SK-N-SH (cell line): Measurements from ENCODE around the gene RAB10. TPM values are rescaled to one million over a fixed set of nuclear protein-coding genes. Genes with fewer than 3 reads are reported as not detected.

Source experiments
- CTCF ChIA-PET: fragments of 300-600, 350-600 bp; formaldehyde crosslinking; extraction: SDS; loops from one replicate; lab custom pipeline; 2021; lab: Yijun Ruan, JAX
- POLR2A ChIA-PET: fragments of 350-600 bp; sonication (Branson Sonifier 250); formaldehyde crosslinking; extraction: SDS; loops from one replicate; lab custom pipeline; 2020; ENCODE audit warnings: antibody characterized with exemption, inconsistent platforms; lab: Yijun Ruan, JAX
- DNase-seq: peaks from one replicate; pipeline ENCODE4 v3.0.0; 2012
- H2AFZ ChIP-seq: fragments of 200-600 bp; sonication (generic); 2 replicates; pipeline ENCODE4 v1.8.1; 2016; ENCODE audit warnings: antibody characterized with exemption, mild to moderate bottlenecking, low read depth
- H3F3A ChIP-seq: fragments of 200-600 bp; sonication (generic); replicated peaks from 2 replicates; pipeline ENCODE3; 2016; ENCODE audit warnings: antibody characterized with exemption, mild to moderate bottlenecking; ENCODE audit not compliant: insufficient read depth
- H3K27ac ChIP-seq, 2 experiments: fragments of 200-500 bp in 1 of 2; fragments of 200-600 bp in 1 of 2; sonication (Bioruptor generic) in 1 of 2; sonication (generic), shearing (Covaris generic) in 1 of 2; 2 replicates each; pipeline versions ENCODE4 v1.5.1 to v1.6.1; 2014 to 2016; ENCODE audit warnings: low read depth in 2 of 2, inconsistent platforms in 1 of 2, low read length in 1 of 2, mild to moderate bottlenecking in 1 of 2, mixed read lengths in 1 of 2
- H3K27me3 ChIP-seq: fragments of 200-600 bp; sonication (generic), shearing (Covaris generic); 2 replicates; pipeline ENCODE4 v1.6.1; 2016; ENCODE audit warnings: mixed run types; ENCODE audit not compliant: insufficient read depth
- H3K36me3 ChIP-seq, 2 experiments: fragments of 200-500 bp in 1 of 2; fragments of 200-600 bp in 1 of 2; sonication (Bioruptor generic) in 1 of 2; sonication (generic) in 1 of 2; replicated peaks in 1 of 2; 2 replicates each; pipeline versions ENCODE3 to v1.5.1; 2014 to 2016; ENCODE audit warnings: low read length in 1 of 2, mild to moderate bottlenecking in 1 of 2; ENCODE audit not compliant: insufficient read depth in 2 of 2, control insufficient read depth in 1 of 2
- H3K4me1 ChIP-seq, 2 experiments: fragments of 200-500 bp in 1 of 2; fragments of 200-600 bp in 1 of 2; sonication (Bioruptor generic) in 1 of 2; sonication (generic), shearing (Covaris generic) in 1 of 2; 2 replicates each; pipeline versions ENCODE4 v1.5.1 to v1.6.1; 2014 to 2016; ENCODE audit warnings: low read depth in 1 of 2, low read length in 1 of 2, mixed run types in 1 of 2; ENCODE audit not compliant: insufficient read depth in 2 of 2, control insufficient read depth in 1 of 2
- H3K4me2 ChIP-seq: fragments of 200-600 bp; sonication (generic), shearing (Covaris generic); 2 replicates; pipeline ENCODE4 v1.6.1; 2017; ENCODE audit warnings: mixed run types
- H3K4me3 ChIP-seq, 2 experiments: fragments of 200-500 bp in 1 of 2; fragments of 200-600 bp in 1 of 2; sonication (Bioruptor generic) in 1 of 2; sonication (generic), shearing (Covaris generic) in 1 of 2; 2 replicates each; pipeline versions ENCODE4 v1.5.1 to v1.8.1; 2014 to 2016; ENCODE audit warnings: low read depth in 2 of 2, inconsistent platforms in 1 of 2, low read length in 1 of 2, mild to moderate bottlenecking in 1 of 2, mixed read lengths in 1 of 2, moderate library complexity in 1 of 2
- H3K79me2 ChIP-seq: fragments of 200-600 bp; sonication (generic); 2 replicates; pipeline ENCODE4 v1.8.1; 2017; ENCODE audit warnings: mild to moderate bottlenecking; ENCODE audit not compliant: insufficient read depth
- H3K9ac ChIP-seq: fragments of 200-600 bp; sonication (generic); 2 replicates; pipeline ENCODE4 v1.6.1; 2017; ENCODE audit warnings: mixed run types
- H3K9me2 ChIP-seq: fragments of 200-600 bp; sonication (generic); 2 replicates; pipeline ENCODE4 v1.6.1; 2017; ENCODE audit warnings: mixed run types
- H3K9me3 ChIP-seq: fragments of 200-600 bp; sonication (generic); 2 replicates; pipeline ENCODE4 v1.6.1; 2017; ENCODE audit warnings: mixed run types, mild to moderate bottlenecking, moderate library complexity
- H4K20me1 ChIP-seq: fragments of 200-600 bp; sonication (generic); 2 replicates; pipeline ENCODE4 v1.6.1; 2017; ENCODE audit warnings: mild to moderate bottlenecking, mixed run types; ENCODE audit not compliant: insufficient read depth
- CHD2 ChIP-seq: fragments of 150-350 bp; IDR thresholded peaks from 2 replicates; pipeline ENCODE4 v1.6.1; 2018; ENCODE audit warnings: low read length; ENCODE audit not compliant: partially characterized antibody
- ELF1 ChIP-seq: IDR thresholded peaks from 2 replicates; pipeline ENCODE4 v1.4.0; 2012
- FOSL2 ChIP-seq: IDR thresholded peaks from 2 replicates; pipeline ENCODE4 v1.4.0; 2012; ENCODE audit warnings: low read depth, mild to moderate bottlenecking, moderate library complexity, borderline replicate concordance
- FOXJ3 ChIP-seq: sonication (generic); formaldehyde crosslinking; IDR thresholded peaks from 2 replicates; pipeline ENCODE4 v1.5.1; 2020; ENCODE audit warnings: mild to moderate bottlenecking, missing genetic modification reagents
- FOXM1 ChIP-seq: IDR thresholded peaks from 2 replicates; pipeline ENCODE4 v1.4.0; 2012; ENCODE audit warnings: low read depth, mild to moderate bottlenecking
- GABPA ChIP-seq: IDR thresholded peaks from 2 replicates; pipeline ENCODE4 v1.4.0; 2012; ENCODE audit warnings: low read depth, mild to moderate bottlenecking
- MXI1 ChIP-seq: IDR thresholded peaks from 2 replicates; pipeline ENCODE4 v1.6.1; 2012; ENCODE audit warnings: mild to moderate bottlenecking, low read depth, low read length, improper control_type of control experiment
- NFIC ChIP-seq: IDR thresholded peaks from 2 replicates; pipeline ENCODE4 v1.4.0; 2012; ENCODE audit warnings: borderline replicate concordance
- NRF1 ChIP-seq: IDR thresholded peaks from 2 replicates; pipeline ENCODE4 v1.6.1; 2012; ENCODE audit warnings: low read depth, mild to moderate bottlenecking, low read length
- POLR2AphosphoS5 ChIP-seq: IDR thresholded peaks from 2 replicates; pipeline ENCODE4 v1.6.1; 2012; ENCODE audit warnings: low read depth, low read length
- RAD21 ChIP-seq: IDR thresholded peaks from 2 replicates; pipeline ENCODE4 v1.6.1; 2012; ENCODE audit warnings: mild to moderate bottlenecking, low read length
- RFX5 ChIP-seq: IDR thresholded peaks from 2 replicates; pipeline ENCODE4 v1.6.1; 2012; ENCODE audit warnings: mild to moderate bottlenecking, improper control_type of control experiment, low read length
- SIN3A ChIP-seq: IDR thresholded peaks from 2 replicates; pipeline ENCODE4 v1.6.1; 2012; ENCODE audit warnings: low read depth, mild to moderate bottlenecking, low read length, moderate library complexity, borderline replicate concordance
- TCF12 ChIP-seq: IDR thresholded peaks from 2 replicates; pipeline ENCODE4 v1.4.0; 2012
- TEAD4 ChIP-seq: IDR thresholded peaks from 2 replicates; pipeline ENCODE4 v1.4.0; 2012; ENCODE audit warnings: mild to moderate bottlenecking, borderline replicate concordance; ENCODE audit not compliant: insufficient read depth
- WGBS: methylation state at CpG from one replicate; pipeline ENCODE4 v1.1.6; 2017; ENCODE audit warnings: low lambda C conversion rate; 5-methylcytosine and 5-hydroxymethylcytosine counted together
- polyA plus RNA-seq, 3 experiments: library from polyadenylated mRNA; depleted of rRNA; stranded (reverse); fragments of >200 nt; gene quantifications; 2 replicates each; pipeline ENCODE4 v1.2.3, GENCODE V29; 2012
- TF ChIP-seq, protein P1 (sequence below): fragments of 150-350 bp; IDR thresholded peaks from 2 replicates; pipeline ENCODE4 v1.6.1; 2016; ENCODE audit warnings: mild to moderate bottlenecking, low read depth, low read length
- TF ChIP-seq, protein P2 (sequence below): fragments of 150-350 bp; IDR thresholded peaks from 2 replicates; pipeline ENCODE4 v1.6.1; 2017; ENCODE audit warnings: antibody characterized with exemption, low read length, low read depth, borderline replicate concordance

RAB10 gene
- polyA plus RNA-seq, 1 of the 3 experiments (the other 2 are of a cell fraction), result 47.5 TPM

DNA sequence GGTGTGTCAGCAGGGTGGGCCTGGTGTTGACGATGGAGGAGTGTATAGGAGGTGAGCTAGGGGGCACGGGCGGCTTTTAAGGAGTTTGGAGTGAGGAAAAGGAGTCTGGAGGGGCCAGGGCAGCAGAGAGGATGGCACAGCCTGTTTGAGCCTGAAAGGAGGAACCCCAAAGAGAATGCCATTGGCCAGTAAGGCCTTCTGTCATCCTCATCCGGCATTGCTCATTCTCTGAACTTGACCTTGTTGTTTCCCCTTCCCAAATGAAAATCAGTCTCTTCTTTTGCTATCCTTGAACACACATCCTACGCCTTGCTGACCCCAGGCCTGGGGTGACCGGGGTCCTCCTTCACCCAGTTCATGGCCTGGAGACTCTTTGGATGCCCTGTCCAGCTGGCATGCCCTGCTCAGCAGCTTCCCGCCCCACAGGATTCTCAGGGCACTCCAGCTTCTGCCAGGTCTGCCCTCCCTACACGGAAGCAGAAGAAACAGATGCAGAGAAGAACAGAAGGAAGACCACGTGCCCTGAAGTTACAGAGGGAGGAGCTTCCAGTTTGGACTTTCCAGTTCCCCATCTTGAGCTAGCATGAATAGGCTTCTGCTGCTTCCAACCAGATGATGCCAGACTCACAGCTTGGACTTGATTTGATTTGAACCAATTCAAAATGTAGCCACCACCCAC, 31.1 kb upstream of the RAB10 start:
- WGBS, result 93% methylated on average over 8 of the region's 9 CpGs
- no peaks in the 10 kb centered on the region for H3K36me3 ChIP-seq
- no peaks in the 10 kb centered on the region for H3K9me2 ChIP-seq
- no peak overlapping the region for H2AFZ ChIP-seq
- H3K4me1 ChIP-seq, result peaks cover 6 to 17% of the 10 kb centered on the region in 2 experiments; a peak in 3 of 4 replicates
- H3K4me2 ChIP-seq, result no peak overlapping the region
- H3K9ac ChIP-seq, result no peak overlapping the region
- H3K27me3 ChIP-seq, result no peaks in the 10 kb centered on the region
- ChIA-PET POLR2A (no interaction called here), CTCF (interaction anchor here (0.9 to 1.5 kb wide), 6 partner anchors 8 to 143 kb away, joined by 3 to 5 read pairs (median 4); no protein-coding TSS in a partner anchor)
- peaks cover 18% of the 10 kb centered on the region for H3F3A ChIP-seq
- H4K20me1 ChIP-seq, result no peaks in the 10 kb centered on the region
- H3K79me2 ChIP-seq, result no peaks in the 10 kb centered on the region
- TF ChIP-seq TCF12 (no peak), FOXJ3 (CRISPR knock-in tag) (no peak), FOXM1 (no peak), FOSL2 (no peak), NFIC (no peak), RFX5 (no peak), GABPA (no peak), ELF1 (no peak), MXI1 (no peak)
- TF ChIP-seq, protein P1, sequence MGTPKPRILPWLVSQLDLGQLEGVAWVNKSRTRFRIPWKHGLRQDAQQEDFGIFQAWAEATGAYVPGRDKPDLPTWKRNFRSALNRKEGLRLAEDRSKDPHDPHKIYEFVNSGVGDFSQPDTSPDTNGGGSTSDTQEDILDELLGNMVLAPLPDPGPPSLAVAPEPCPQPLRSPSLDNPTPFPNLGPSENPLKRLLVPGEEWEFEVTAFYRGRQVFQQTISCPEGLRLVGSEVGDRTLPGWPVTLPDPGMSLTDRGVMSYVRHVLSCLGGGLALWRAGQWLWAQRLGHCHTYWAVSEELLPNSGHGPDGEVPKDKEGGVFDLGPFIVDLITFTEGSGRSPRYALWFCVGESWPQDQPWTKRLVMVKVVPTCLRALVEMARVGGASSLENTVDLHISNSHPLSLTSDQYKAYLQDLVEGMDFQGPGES, result no peak
- H3K27ac ChIP-seq, result no peak overlapping the region
- no peaks in the 10 kb centered on the region for H3K9me3 ChIP-seq
- DNase-seq, result no peak
- H3K4me3 ChIP-seq, result no peak overlapping the region

DNA sequence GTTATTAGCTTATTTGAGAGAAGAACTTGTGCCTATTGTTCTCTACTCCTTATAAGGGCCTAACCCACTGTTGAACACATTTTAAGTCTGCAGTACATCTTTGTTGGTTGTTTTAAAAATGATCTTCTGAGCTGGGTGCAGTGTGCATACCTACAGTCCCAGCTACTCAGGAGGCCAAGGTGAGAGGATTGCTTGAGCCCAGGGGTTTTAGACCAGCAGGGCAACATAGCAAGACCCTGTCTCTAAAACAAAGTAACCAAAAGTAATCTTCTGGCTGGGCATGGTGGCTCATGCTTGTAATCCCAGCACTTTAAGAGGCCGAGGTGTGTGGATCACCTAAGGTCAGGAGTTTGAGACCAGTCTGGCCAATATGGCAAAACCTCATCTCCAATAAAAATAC, 25.8 kb upstream of the RAB10 start:
- Histone ChIP-seq H3K79me2 (no peaks in the 10 kb centered on the region), H3K4me3 (no peak overlapping the region), H3K9me3 (no peaks in the 10 kb centered on the region), H3K9me2 (no peaks in the 10 kb centered on the region), H4K20me1 (no peaks in the 10 kb centered on the region), H3K4me2 (no peak overlapping the region), H3K4me1 (peaks cover 0 to 11% of the 10 kb centered on the region in 2 experiments; a peak in 2 of 4 replicates), H3K27ac (no peak overlapping the region), H2AFZ (no peak overlapping the region), H3F3A (peaks cover 8% of the 10 kb centered on the region), H3K27me3 (no peaks in the 10 kb centered on the region), H3K9ac (no peak overlapping the region), H3K36me3 (no peaks in the 10 kb centered on the region)
- no peak for TF ChIP-seq POLR2AphosphoS5
- TF ChIP-seq, protein P1, result no peak
- no peak for TF ChIP-seq SIN3A
- TF ChIP-seq TEAD4, result no peak
- no peak for TF ChIP-seq MXI1
- no peak for TF ChIP-seq ELF1
- TF ChIP-seq RAD21, result no peak
- TF ChIP-seq, protein P2, sequence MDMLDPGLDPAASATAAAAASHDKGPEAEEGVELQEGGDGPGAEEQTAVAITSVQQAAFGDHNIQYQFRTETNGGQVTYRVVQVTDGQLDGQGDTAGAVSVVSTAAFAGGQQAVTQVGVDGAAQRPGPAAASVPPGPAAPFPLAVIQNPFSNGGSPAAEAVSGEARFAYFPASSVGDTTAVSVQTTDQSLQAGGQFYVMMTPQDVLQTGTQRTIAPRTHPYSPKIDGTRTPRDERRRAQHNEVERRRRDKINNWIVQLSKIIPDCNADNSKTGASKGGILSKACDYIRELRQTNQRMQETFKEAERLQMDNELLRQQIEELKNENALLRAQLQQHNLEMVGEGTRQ, result no peak
- TF ChIP-seq NRF1, result no peak
- no peak for TF ChIP-seq CHD2
- TF ChIP-seq NFIC, result no peak
- WGBS, result 81% methylated on average over 1 of the region's 1 CpG
- no peak for DNase-seq
- CTCF ChIA-PET, result interaction anchor here (1.3 to 2.0 kb wide), 4 partner anchors 10 to 137 kb away, joined by 3 to 7 read pairs (median 4); no protein-coding TSS in a partner anchor
- POLR2A ChIA-PET, result no interaction called here
